ENCODE measurements around the gene FBXO45. TPM values are rescaled to one million over a fixed set of nuclear protein-coding genes. Genes with fewer than 3 reads are reported as not detected.

FBXO45 gene
- total RNA-seq, 4 donors from 2014 or later, result 5.0 to 25.2 (median 8.9) TPM

GRCh38 chr3:196600359-196600758 lies 31.9 kb downstream of the FBXO45 start:
- Histone ChIP-seq H3K4me3 (no peak overlapping the region), H3K27me3 (no peaks in the 10 kb centered on the region), H3K9me3 (no peaks in the 10 kb centered on the region), H3K36me3 (no peaks in the 10 kb centered on the region), H3K4me1 (no peaks in the 10 kb centered on the region), H3K27ac (no peak overlapping the region)
- intact Hi-C loops (cut with DNase I; ENCODE audit: low total_unique reads), result no loop called here
- no peak for DNase-seq
- TF ChIP-seq, protein P1, sequence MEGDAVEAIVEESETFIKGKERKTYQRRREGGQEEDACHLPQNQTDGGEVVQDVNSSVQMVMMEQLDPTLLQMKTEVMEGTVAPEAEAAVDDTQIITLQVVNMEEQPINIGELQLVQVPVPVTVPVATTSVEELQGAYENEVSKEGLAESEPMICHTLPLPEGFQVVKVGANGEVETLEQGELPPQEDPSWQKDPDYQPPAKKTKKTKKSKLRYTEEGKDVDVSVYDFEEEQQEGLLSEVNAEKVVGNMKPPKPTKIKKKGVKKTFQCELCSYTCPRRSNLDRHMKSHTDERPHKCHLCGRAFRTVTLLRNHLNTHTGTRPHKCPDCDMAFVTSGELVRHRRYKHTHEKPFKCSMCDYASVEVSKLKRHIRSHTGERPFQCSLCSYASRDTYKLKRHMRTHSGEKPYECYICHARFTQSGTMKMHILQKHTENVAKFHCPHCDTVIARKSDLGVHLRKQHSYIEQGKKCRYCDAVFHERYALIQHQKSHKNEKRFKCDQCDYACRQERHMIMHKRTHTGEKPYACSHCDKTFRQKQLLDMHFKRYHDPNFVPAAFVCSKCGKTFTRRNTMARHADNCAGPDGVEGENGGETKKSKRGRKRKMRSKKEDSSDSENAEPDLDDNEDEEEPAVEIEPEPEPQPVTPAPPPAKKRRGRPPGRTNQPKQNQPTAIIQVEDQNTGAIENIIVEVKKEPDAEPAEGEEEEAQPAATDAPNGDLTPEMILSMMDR (IDR thresholded peaks at IDR 0.05), result no peak
- no peak for TF ChIP-seq POLR2A (IDR thresholded peaks at IDR 0.05)

GRCh38 chr3:196602673-196603072 lies 34.2 kb downstream of the FBXO45 start:
- H3K4me1 ChIP-seq, result no peaks in the 10 kb centered on the region
- DNase-seq, result no peak
- no peak overlapping the region for H3K4me3 ChIP-seq
- H3K27ac ChIP-seq, result no peak overlapping the region
- H3K27me3 ChIP-seq, result no peaks in the 10 kb centered on the region
- no peaks in the 10 kb centered on the region for H3K36me3 ChIP-seq
- TF ChIP-seq, protein P1 (IDR thresholded peaks at IDR 0.05), result no peak
- no peak for TF ChIP-seq POLR2A (IDR thresholded peaks at IDR 0.05)
- no peaks in the 10 kb centered on the region for H3K9me3 ChIP-seq
- intact Hi-C loops (cut with DNase I; ENCODE audit: low total_unique reads), result no loop called here

GRCh38 chr3:196603683-196604082 lies 35.2 kb downstream of the FBXO45 start:
- DNase-seq, result no peak
- intact Hi-C loops (cut with DNase I; ENCODE audit: low total_unique reads), result no loop called here

GRCh38 chr3:196604548-196604947 lies 36.1 kb downstream of the FBXO45 start:
- intact Hi-C loops (cut with DNase I; ENCODE audit: low total_unique reads), result no loop called here
- Histone ChIP-seq H3K9me3 (no peaks in the 10 kb centered on the region), H3K36me3 (no peaks in the 10 kb centered on the region), H3K4me3 (no peak overlapping the region), H3K27me3 (no peaks in the 10 kb centered on the region), H3K27ac (no peak overlapping the region), H3K4me1 (no peaks in the 10 kb centered on the region)
- no peak for DNase-seq
- TF ChIP-seq POLR2A (IDR thresholded peaks at IDR 0.05), result no peak
- TF ChIP-seq, protein P1 (IDR thresholded peaks at IDR 0.05), result no peak

More at GRCh38 chr3:196603683-196604082, 35.2 kb downstream of the FBXO45 start:
- Histone ChIP-seq H3K27ac (no peak overlapping the region), H3K36me3 (no peaks in the 10 kb centered on the region), H3K27me3 (no peaks in the 10 kb centered on the region), H3K4me1 (no peaks in the 10 kb centered on the region), H3K9me3 (no peaks in the 10 kb centered on the region), H3K4me3 (no peak overlapping the region)
- no peak for TF ChIP-seq POLR2A (IDR thresholded peaks at IDR 0.05)
- TF ChIP-seq, protein P1 (IDR thresholded peaks at IDR 0.05), result no peak

DNA sequence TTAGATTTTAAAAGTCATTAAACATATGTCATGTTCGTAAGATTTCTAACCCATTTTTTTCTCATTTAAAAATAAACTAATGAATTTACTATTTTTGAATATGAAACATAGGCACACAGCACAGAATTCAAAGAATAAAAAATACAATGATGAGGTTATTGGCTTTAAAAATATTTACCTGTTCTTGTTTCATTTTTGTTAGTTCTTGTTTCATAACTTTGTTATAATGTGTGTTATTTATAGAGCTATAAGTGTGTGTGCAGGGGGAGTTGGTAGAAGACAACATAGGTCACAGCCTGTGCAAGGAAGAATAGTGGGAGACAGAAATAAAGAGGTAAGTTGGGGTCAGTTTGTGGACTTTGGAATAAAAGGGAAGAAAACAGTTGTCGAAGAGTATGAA lies 40.2 kb downstream of the FBXO45 start:
- no peak overlapping the region for H3K4me3 ChIP-seq
- no peaks in the 10 kb centered on the region for H3K9me3 ChIP-seq
- DNase-seq, result no peak
- TF ChIP-seq POLR2A (IDR thresholded peaks at IDR 0.05), result no peak
- TF ChIP-seq, protein P1 (IDR thresholded peaks at IDR 0.05), result no peak
- intact Hi-C loops (cut with DNase I; ENCODE audit: low total_unique reads), result no loop called here
- H3K4me1 ChIP-seq, result no peaks in the 10 kb centered on the region
- H3K36me3 ChIP-seq, result no peaks in the 10 kb centered on the region
- no peak overlapping the region for H3K27ac ChIP-seq
- H3K27me3 ChIP-seq, result no peaks in the 10 kb centered on the region
